ENCODE results near the gene TFDP1.

Gene TFDP1

DNA sequence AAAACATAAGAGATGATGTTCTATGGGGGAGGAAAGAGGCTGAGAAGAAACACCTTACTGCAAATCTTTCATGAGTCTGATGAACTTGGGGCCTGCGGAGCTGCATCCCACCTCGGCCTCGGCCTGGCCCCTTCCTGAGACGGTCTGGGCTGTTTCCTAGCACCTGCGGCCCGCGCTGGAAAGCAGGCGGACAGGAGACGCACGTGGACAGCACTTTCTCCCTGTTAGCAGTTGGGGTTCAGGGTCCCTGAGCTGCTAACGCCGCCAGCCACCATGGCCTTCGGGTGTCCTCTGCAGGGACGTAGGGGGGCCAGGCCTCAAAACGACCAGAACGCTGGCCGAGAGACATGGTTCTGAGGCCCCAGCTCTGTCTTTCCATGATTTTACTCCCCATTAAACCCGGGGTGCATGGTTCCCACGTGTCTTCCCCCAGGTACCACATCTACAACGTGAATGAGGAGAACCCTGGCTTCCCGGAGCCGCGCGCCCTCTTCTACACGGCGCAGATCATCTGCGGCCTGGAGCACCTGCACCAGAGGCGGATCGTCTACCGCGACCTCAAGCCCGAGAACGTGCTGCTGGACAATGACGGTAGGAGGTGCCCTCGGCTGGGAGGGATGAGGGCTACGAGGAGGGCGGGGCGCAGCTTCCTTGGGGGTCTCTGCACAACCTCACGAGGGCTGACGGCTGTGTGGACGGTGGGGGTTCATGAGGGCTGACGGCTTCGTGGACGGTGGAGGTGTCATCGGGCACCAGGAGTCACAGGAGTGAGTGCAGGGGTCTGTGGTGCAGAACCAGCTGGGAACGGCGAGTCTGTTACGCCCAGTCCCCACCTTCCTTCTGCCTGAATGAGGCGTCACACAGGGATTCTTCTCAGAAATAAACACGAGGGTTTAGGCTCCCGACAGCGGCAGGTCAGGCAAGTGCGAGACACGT is 86.8 kb downstream of the TFDP1 start:
- H3K4me3 ChIP-seq = no peak overlapping the region
- no peak overlapping the region for H3K27ac ChIP-seq

DNA sequence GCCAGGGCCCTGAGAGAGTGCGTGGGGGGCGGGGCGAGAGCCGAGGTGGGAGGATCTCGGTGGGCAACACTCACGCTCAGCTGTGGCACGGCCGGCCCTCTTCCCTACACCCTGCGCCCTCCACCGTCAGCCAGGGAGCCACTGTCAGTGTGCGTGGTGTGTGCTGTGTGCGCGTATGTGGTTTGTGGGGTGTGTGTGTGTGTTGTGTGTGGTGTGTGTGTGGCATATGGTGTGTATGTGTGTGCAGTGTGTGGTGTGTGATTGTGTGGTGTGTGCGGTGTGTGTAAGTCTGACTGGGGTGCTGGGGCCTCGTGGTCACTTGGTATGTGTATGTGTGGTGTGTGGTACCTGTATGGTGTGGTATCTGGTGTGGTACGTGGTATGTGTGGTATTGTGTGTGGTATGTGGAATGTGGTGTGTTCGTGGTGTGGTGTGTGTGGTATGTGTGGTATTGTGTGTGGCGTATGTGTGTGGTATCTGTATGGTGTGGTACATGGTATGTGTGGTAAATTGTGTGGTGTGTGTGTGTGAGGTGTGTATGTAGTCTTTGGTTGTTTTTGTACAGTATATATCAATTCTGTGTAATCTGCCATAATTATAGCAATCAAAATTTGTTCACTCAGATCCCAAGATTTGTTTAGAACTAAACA is 87.6 kb downstream of the TFDP1 start:
- H3K27ac ChIP-seq = no peak overlapping the region
- H3K4me3 ChIP-seq = no peak overlapping the region
